ENCODE results near the gene ZBED6. TPM values are rescaled to one million over a fixed set of nuclear protein-coding genes. Genes with fewer than 3 reads are reported as not detected.
A peak's percentile ranks its signal among the peaks of the same experiment; 100 is the strongest.
"Not testable (repeated sequence)": the region's sequence is repeated elsewhere in the genome, so short reads cannot be mapped to it uniquely, and the experiment has no call there.

The ZBED6 gene
- total and polyA plus RNA-seq, 2 experiments from 2014 or later = 3.1 to 8.6 TPM

GRCh38 chr1:203792486-203792885 lies 2.9 kb upstream of the ZBED6 start:
- DNase-seq (ENCODE audit: low read depth in 1 of 2, low spot score in 1 of 2) = no peak
- no peak overlapping the region for H3K27ac ChIP-seq
- no peaks in the 10 kb centered on the region for H3K27me3 ChIP-seq
- peaks cover 14% of the 10 kb centered on the region for H3K4me1 ChIP-seq (ENCODE audit: low read depth)
- TF ChIP-seq CTCF (IDR thresholded peaks at IDR 0.05; ENCODE audit: low read depth, low read length) = no peak
- no peaks in the 10 kb centered on the region for H3K9me3 ChIP-seq (ENCODE audit: low read depth)
- H3K4me3 ChIP-seq = no peak overlapping the region
- no peaks in the 10 kb centered on the region for H3K36me3 ChIP-seq

GRCh38 chr1:203793561-203793960 lies 1.9 kb upstream of the ZBED6 start:
- not testable (repeated sequence) for H3K27me3 ChIP-seq; DNase-seq (ENCODE audit: low read depth in 1 of 2, low spot score in 1 of 2); H3K27ac ChIP-seq; H3K36me3 ChIP-seq; H3K4me3 ChIP-seq; H3K9me3 ChIP-seq (ENCODE audit: low read depth)
- peaks cover 25% of the 10 kb centered on the region for H3K4me1 ChIP-seq (ENCODE audit: low read depth)

- Histone ChIP-seq H3K4me3 (peak overlapping the region; percentile 57), H3K36me3 (no peaks in the 10 kb centered on the region), H3K27ac (peak overlapping the region; percentile 99), H3K27me3 (no peaks in the 10 kb centered on the region), H3K9me3 (ENCODE audit: low read depth) (no peaks in the 10 kb centered on the region), H3K4me1 (ENCODE audit: low read depth) (peaks cover 38% of the 10 kb centered on the region)
- no peak for TF ChIP-seq CTCF (IDR thresholded peaks at IDR 0.05; ENCODE audit: low read depth, low read length)
- DNase-seq (ENCODE audit: low read depth in 1 of 2, low spot score in 1 of 2) = no peak
Measured at GRCh38 chr1:203794764-203795440, 521 bp upstream of the ZBED6 start.

- peak overlapping the region; percentile 99 for H3K27ac ChIP-seq
- peak overlapping the region; percentile 57 for H3K4me3 ChIP-seq
- peaks cover 48% of the 10 kb centered on the region for H3K4me1 ChIP-seq (ENCODE audit: low read depth)
- no peaks in the 10 kb centered on the region for H3K36me3 ChIP-seq
- no peaks in the 10 kb centered on the region for H3K27me3 ChIP-seq
- TF ChIP-seq CTCF (IDR thresholded peaks at IDR 0.05; ENCODE audit: low read depth, low read length) = no peak
- no peaks in the 10 kb centered on the region for H3K9me3 ChIP-seq (ENCODE audit: low read depth)
- DNase-seq (ENCODE audit: low read depth in 1 of 2, low spot score in 1 of 2) = peak; percentile 48 to 55
Measured at GRCh38 chr1:203796236-203796605, 798 bp downstream of the ZBED6 start.

GRCh38 chr1:203797216-203797615 lies 1.8 kb downstream of the ZBED6 start:
- Histone ChIP-seq H3K36me3 (peaks cover 2% of the 10 kb centered on the region), H3K4me3 (peak overlapping the region; percentile 57), H3K4me1 (ENCODE audit: low read depth) (peaks cover 48% of the 10 kb centered on the region), H3K27me3 (no peaks in the 10 kb centered on the region), H3K9me3 (ENCODE audit: low read depth) (no peaks in the 10 kb centered on the region), H3K27ac (peak overlapping the region; percentile 99)
- TF ChIP-seq CTCF (IDR thresholded peaks at IDR 0.05; ENCODE audit: low read depth, low read length) = no peak
- no peak for DNase-seq (ENCODE audit: low read depth in 1 of 2, low spot score in 1 of 2)

- no peaks in the 10 kb centered on the region for H3K27me3 ChIP-seq
- peaks cover 3% of the 10 kb centered on the region for H3K36me3 ChIP-seq
- peak in 1 of 2 donors; percentile 76 for DNase-seq (ENCODE audit: low read depth in 1 of 2, low spot score in 1 of 2)
- H3K4me1 ChIP-seq (ENCODE audit: low read depth) = peaks cover 48% of the 10 kb centered on the region
- H3K4me3 ChIP-seq = no peak overlapping the region
- no peaks in the 10 kb centered on the region for H3K9me3 ChIP-seq (ENCODE audit: low read depth)
- no peak for TF ChIP-seq CTCF (IDR thresholded peaks at IDR 0.05; ENCODE audit: low read depth, low read length)
- H3K27ac ChIP-seq = peak overlapping the region; percentile 17
Measured at GRCh38 chr1:203797948-203798655, 2.7 kb downstream of the ZBED6 start.
